ENCODE measurements around the gene MYL7. TPM values are rescaled to one million over a fixed set of nuclear protein-coding genes. Genes with fewer than 3 reads are reported as not detected.

The MYL7 gene
- total RNA-seq, 4 donors from 2014 or later = not detected

- TF ChIP-seq CTCF (IDR thresholded peaks at IDR 0.05; ENCODE audit: low read depth) = no peak
These were observed 16.3 kb upstream of the MYL7 start for GRCh38 chr7:44157116-44158080.

- TF ChIP-seq CTCF (IDR thresholded peaks at IDR 0.05; ENCODE audit: low read depth) = no peak
These were observed 15.4 kb upstream of the MYL7 start for GRCh38 chr7:44156453-44157010.

- TF ChIP-seq CTCF (IDR thresholded peaks at IDR 0.05; ENCODE audit: low read depth) = no peak
These were observed 14.4 kb upstream of the MYL7 start for GRCh38 chr7:44155191-44156185.

- TF ChIP-seq CTCF (IDR thresholded peaks at IDR 0.05; ENCODE audit: low read depth) = no peak
These were observed 13.6 kb upstream of the MYL7 start for GRCh38 chr7:44154703-44155102.

GRCh38 chr7:44153948-44154335, 12.8 kb upstream of the MYL7 start:
- TF ChIP-seq CTCF (IDR thresholded peaks at IDR 0.05; ENCODE audit: low read depth) = no peak

GRCh38 chr7:44152971-44153947, 12.1 kb upstream of the MYL7 start:
- TF ChIP-seq CTCF (IDR thresholded peaks at IDR 0.05; ENCODE audit: low read depth) = no peak

Data from subcutaneous adipose tissue (tissue), 4 donors.